ENCODE results near the gene ASAH2.
"Not testable (repeated sequence)": the region's sequence is repeated elsewhere in the genome, so short reads cannot be mapped to it uniquely, and the experiment has no call there.

Gene ASAH2

GRCh38 chr10:50241478-50241877 lies 9.8 kb downstream of the ASAH2 start:
- DNase-seq; H3K27ac Mint-ChIP-seq; H3K9me3 Mint-ChIP-seq; ATAC-seq (replicated peaks); H3K36me3 Mint-ChIP-seq (ENCODE audit: insufficient read depth); H3K4me1 Mint-ChIP-seq (ENCODE audit: low read depth in 2 of 2); H3K4me3 Mint-ChIP-seq: not testable (repeated sequence)
- H3K27me3 Mint-ChIP-seq, result peaks cover 48 to 80% of the 10 kb centered on the region in 2 donors

DNA sequence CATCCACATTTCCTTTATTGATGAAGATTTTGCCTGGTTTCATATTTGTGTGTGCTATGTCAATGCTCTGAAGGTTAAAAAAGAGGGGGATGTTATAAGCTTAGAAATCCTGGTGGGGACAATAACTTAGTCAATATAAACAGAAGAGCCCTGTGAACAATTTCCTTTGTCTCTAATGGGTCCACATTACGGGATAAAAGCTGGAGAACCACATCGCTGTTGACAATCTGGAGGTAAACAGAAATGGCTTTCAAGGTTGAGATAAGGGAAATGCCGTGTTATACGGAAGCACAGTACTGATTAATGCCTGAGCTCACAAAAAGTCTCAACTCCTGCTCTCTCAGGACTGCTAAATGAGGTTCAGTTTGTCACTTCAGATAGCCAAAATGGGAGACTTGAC lies 16.8 kb downstream of the ASAH2 start:
- Mint-ChIP-seq H3K27me3 (peaks cover 42 to 55% of the 10 kb centered on the region in 2 donors), H3K9me3 (no peaks in the 10 kb centered on the region)
- ATAC-seq (replicated peaks), result no peak

DNA sequence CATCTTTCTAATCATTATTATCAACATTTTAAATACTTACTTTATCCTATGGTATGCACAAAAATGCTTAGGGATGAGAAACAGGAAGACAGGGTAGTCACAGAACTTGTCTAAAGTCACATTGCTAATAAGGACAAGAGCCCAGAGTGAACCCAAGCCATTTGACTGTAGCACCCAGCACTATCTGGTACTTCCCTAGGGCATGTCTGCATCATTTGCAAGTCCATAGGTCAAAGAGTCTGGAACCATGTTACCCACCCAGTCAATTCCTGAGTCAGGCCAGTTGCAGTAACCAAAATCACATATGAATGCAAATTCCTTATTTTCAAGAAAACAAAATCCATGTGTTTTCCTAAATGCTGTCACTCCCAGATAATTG lies 19.1 kb downstream of the ASAH2 start:
- Mint-ChIP-seq H3K36me3 (ENCODE audit: insufficient read depth) (no peaks in the 10 kb centered on the region), H3K4me1 (ENCODE audit: low read depth in 2 of 2) (no peaks in the 10 kb centered on the region), H3K4me3 (no peak overlapping the region), H3K27ac (no peak overlapping the region), H3K27me3 (peaks cover 45 to 46% of the 10 kb centered on the region in 2 donors), H3K9me3 (no peaks in the 10 kb centered on the region)
- DNase-seq (no peak), ATAC-seq (replicated peaks) (no peak)

More for the DNA sequence above, 16.8 kb downstream of the ASAH2 start:
- no peak overlapping the region for H3K4me3 Mint-ChIP-seq
- no peak for DNase-seq
- H3K36me3 Mint-ChIP-seq (ENCODE audit: insufficient read depth), result no peaks in the 10 kb centered on the region
- no peaks in the 10 kb centered on the region for H3K4me1 Mint-ChIP-seq (ENCODE audit: low read depth in 2 of 2)
- H3K27ac Mint-ChIP-seq, result no peak overlapping the region

- no peaks in the 10 kb centered on the region for H3K36me3 Mint-ChIP-seq (ENCODE audit: insufficient read depth)
- ATAC-seq (replicated peaks) (no peak), DNase-seq (no peak)
- no peak overlapping the region for H3K4me3 Mint-ChIP-seq
- no peaks in the 10 kb centered on the region for H3K9me3 Mint-ChIP-seq
- no peak overlapping the region for H3K27ac Mint-ChIP-seq
- no peaks in the 10 kb centered on the region for H3K4me1 Mint-ChIP-seq (ENCODE audit: low read depth in 2 of 2)
- peaks cover 45 to 46% of the 10 kb centered on the region in 2 donors for H3K27me3 Mint-ChIP-seq
Measured at GRCh38 chr10:50231515-50232260, 19.6 kb downstream of the ASAH2 start.

DNA sequence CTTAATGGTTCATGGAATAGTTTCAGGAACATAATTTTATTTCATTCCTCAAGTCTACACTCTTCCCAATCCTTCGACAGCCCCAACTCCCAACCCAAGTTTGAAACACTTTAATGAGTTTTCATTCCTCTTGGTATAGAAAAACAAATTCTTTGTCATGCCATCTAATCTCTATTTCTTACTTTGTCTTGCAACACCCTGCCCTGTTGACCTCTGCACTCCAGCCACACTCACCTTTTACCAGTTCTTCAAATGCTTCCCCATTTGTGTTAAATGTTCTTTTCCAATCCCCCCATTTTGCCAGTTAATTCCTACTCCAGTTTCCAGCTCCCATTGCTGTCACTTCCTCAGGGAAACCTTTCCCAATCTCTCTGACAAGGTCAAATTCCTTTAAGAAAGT lies 21.9 kb downstream of the ASAH2 start:
- Mint-ChIP-seq H3K27me3 (peaks cover 25 to 36% of the 10 kb centered on the region in 2 donors), H3K27ac (no peak overlapping the region), H3K36me3 (ENCODE audit: insufficient read depth) (no peaks in the 10 kb centered on the region), H3K9me3 (no peaks in the 10 kb centered on the region), H3K4me1 (ENCODE audit: low read depth in 2 of 2) (no peaks in the 10 kb centered on the region), H3K4me3 (no peak overlapping the region)
- DNase-seq, result no peak
- ATAC-seq (replicated peaks), result no peak

GRCh38 chr10:50228672-50229071 lies 22.6 kb downstream of the ASAH2 start:
- no peak overlapping the region for H3K4me3 Mint-ChIP-seq
- H3K36me3 Mint-ChIP-seq (ENCODE audit: insufficient read depth), result no peaks in the 10 kb centered on the region
- ATAC-seq (replicated peaks) (no peak), DNase-seq (no peak)
- no peaks in the 10 kb centered on the region for H3K4me1 Mint-ChIP-seq (ENCODE audit: low read depth in 2 of 2)
- no peaks in the 10 kb centered on the region for H3K9me3 Mint-ChIP-seq
- H3K27ac Mint-ChIP-seq, result no peak overlapping the region
- H3K27me3 Mint-ChIP-seq, result peaks cover 19 to 28% of the 10 kb centered on the region in 2 donors

DNA sequence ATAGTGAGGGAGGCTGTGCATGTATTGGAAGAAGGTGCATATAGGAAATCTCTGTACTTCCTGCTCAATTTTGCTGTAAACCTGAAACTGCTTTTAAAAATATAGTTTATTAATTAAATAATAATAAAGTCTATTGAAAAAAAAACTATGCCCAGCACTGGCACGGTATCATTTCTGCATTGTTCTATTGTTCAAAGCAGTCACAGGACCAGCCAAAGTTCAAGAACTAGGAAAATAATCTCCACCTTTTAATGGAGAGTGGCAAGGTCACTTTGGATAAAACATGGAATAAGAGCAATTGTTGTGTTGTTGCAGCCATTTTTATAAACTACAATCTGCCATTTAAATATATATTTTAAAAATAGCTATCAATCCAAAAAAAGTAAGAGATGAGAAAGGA lies 24.7 kb downstream of the ASAH2 start:
- no peak for DNase-seq
- Mint-ChIP-seq H3K4me3 (no peak overlapping the region), H3K4me1 (ENCODE audit: low read depth in 2 of 2) (no peaks in the 10 kb centered on the region), H3K27me3 (peaks cover 18 to 25% of the 10 kb centered on the region in 2 donors), H3K27ac (no peak overlapping the region), H3K36me3 (ENCODE audit: insufficient read depth) (no peaks in the 10 kb centered on the region), H3K9me3 (no peaks in the 10 kb centered on the region)
- no peak for ATAC-seq (replicated peaks)

GRCh38 chr10:50224330-50224952 lies 26.9 kb downstream of the ASAH2 start:
- Mint-ChIP-seq H3K4me1 (ENCODE audit: low read depth in 2 of 2) (no peaks in the 10 kb centered on the region), H3K36me3 (ENCODE audit: insufficient read depth) (no peaks in the 10 kb centered on the region), H3K9me3 (no peaks in the 10 kb centered on the region), H3K27me3 (peaks cover 12 to 18% of the 10 kb centered on the region in 2 donors), H3K27ac (no peak overlapping the region), H3K4me3 (no peak overlapping the region)
- DNase-seq (peak; percentile 1 to 20 (median 14)), ATAC-seq (replicated peaks) (peak; percentile 63)

GRCh38 chr10:50222199-50222598 lies 29.1 kb downstream of the ASAH2 start:
- H3K36me3 Mint-ChIP-seq (ENCODE audit: insufficient read depth), result no peaks in the 10 kb centered on the region
- H3K27me3 Mint-ChIP-seq, result peaks cover 0 to 12% of the 10 kb centered on the region in 2 donors
- H3K27ac Mint-ChIP-seq, result no peak overlapping the region
- ATAC-seq (replicated peaks), result no peak
- H3K4me1 Mint-ChIP-seq (ENCODE audit: low read depth in 2 of 2), result no peaks in the 10 kb centered on the region
- DNase-seq, result no peak
- no peaks in the 10 kb centered on the region for H3K9me3 Mint-ChIP-seq
- no peak overlapping the region for H3K4me3 Mint-ChIP-seq

- Mint-ChIP-seq H3K27me3 (peaks cover 0 to 12% of the 10 kb centered on the region in 2 donors), H3K4me3 (no peak overlapping the region), H3K36me3 (ENCODE audit: insufficient read depth) (no peaks in the 10 kb centered on the region), H3K4me1 (ENCODE audit: low read depth in 2 of 2) (no peaks in the 10 kb centered on the region), H3K9me3 (no peaks in the 10 kb centered on the region), H3K27ac (no peak overlapping the region)
- DNase-seq (no peak), ATAC-seq (replicated peaks) (no peak)
Measured at GRCh38 chr10:50221470-50221869, 29.8 kb downstream of the ASAH2 start.

- no peak for ATAC-seq (replicated peaks)
- Mint-ChIP-seq H3K27me3 (peaks cover 10 to 24% of the 10 kb centered on the region in 2 donors), H3K4me1 (ENCODE audit: low read depth in 2 of 2) (no peaks in the 10 kb centered on the region), H3K27ac (no peak overlapping the region), H3K36me3 (ENCODE audit: insufficient read depth) (no peaks in the 10 kb centered on the region), H3K4me3 (no peak overlapping the region), H3K9me3 (no peaks in the 10 kb centered on the region)
- no peak for DNase-seq
Measured at GRCh38 chr10:50219646-50220045, 31.7 kb downstream of the ASAH2 start.

- Mint-ChIP-seq H3K9me3 (no peaks in the 10 kb centered on the region), H3K36me3 (ENCODE audit: insufficient read depth) (no peaks in the 10 kb centered on the region), H3K4me1 (ENCODE audit: low read depth in 2 of 2) (no peaks in the 10 kb centered on the region), H3K4me3 (no peak overlapping the region), H3K27me3 (peaks cover 10 to 24% of the 10 kb centered on the region in 2 donors), H3K27ac (no peak overlapping the region)
- no peak for ATAC-seq (replicated peaks)
- DNase-seq, result no peak
Measured at GRCh38 chr10:50219200-50219599, 32.1 kb downstream of the ASAH2 start.

GRCh38 chr10:50216894-50217293 lies 34.4 kb downstream of the ASAH2 start:
- H3K9me3 Mint-ChIP-seq, result no peaks in the 10 kb centered on the region
- H3K36me3 Mint-ChIP-seq (ENCODE audit: insufficient read depth), result no peaks in the 10 kb centered on the region
- H3K4me3 Mint-ChIP-seq, result no peak overlapping the region
- H3K27ac Mint-ChIP-seq, result no peak overlapping the region
- no peak for ATAC-seq (replicated peaks)
- DNase-seq, result no peak
- H3K27me3 Mint-ChIP-seq, result peaks cover 10 to 21% of the 10 kb centered on the region in 2 donors
- H3K4me1 Mint-ChIP-seq (ENCODE audit: low read depth in 2 of 2), result no peaks in the 10 kb centered on the region

DNA sequence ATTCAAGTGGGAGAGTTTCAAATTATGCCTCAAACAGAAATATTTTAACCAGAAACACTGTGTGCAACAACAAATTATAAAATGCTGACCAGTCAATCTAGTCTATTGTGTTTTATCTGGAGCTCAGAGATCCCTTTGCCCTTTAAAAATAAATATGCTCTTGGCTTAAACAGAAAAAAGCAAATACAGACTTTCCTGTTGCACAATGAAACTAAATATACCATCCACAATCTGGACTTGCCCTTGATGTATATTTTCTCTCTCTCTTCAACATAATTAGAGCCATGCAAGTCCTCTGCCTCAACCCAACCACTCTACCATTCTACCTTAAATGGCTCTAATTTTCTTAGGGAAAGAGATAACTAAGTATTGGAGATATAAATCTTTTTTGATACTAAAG lies 34.9 kb downstream of the ASAH2 start:
- Mint-ChIP-seq H3K9me3 (no peaks in the 10 kb centered on the region), H3K27ac (no peak overlapping the region), H3K4me1 (ENCODE audit: low read depth in 2 of 2) (no peaks in the 10 kb centered on the region), H3K4me3 (no peak overlapping the region), H3K36me3 (ENCODE audit: insufficient read depth) (no peaks in the 10 kb centered on the region), H3K27me3 (peaks cover 10 to 17% of the 10 kb centered on the region in 2 donors)
- ATAC-seq (replicated peaks) (no peak), DNase-seq (no peak)
